ENCODE data around the gene TMOD2. TPM values are rescaled to one million over a fixed set of nuclear protein-coding genes. Genes with fewer than 3 reads are reported as not detected.

TMOD2 gene
- total and polyA plus RNA-seq, 2 donors (not counting 1 experiment from before 2014, with no cell fraction given) = 7.0 to 11.2 TPM

GRCh38 chr15:51841406-51842040, 90.1 kb downstream of the TMOD2 start:
- Histone ChIP-seq H3K9me3 (ENCODE audit: control insufficient read depth, insufficient read depth, low read depth, low read length) (no peaks in the 10 kb centered on the region), H3K4me1 (ENCODE audit: control insufficient read depth, extremely low read depth, insufficient read depth, low read length) (peaks cover 22% of the 10 kb centered on the region), H3K79me2 (ENCODE audit: control insufficient read depth, insufficient read depth, low read length) (peaks cover 91% of the 10 kb centered on the region), H3K9ac (ENCODE audit: insufficient read depth, low read length) (no peak overlapping the region), H4K20me1 (ENCODE audit: control insufficient read depth, extremely low read depth, insufficient read depth, low read length) (peaks cover 3% of the 10 kb centered on the region), H3K36me3 (ENCODE audit: control insufficient read depth, insufficient read depth, low read length) (no peaks in the 10 kb centered on the region), H2AFZ (ENCODE audit: low read length) (no peak overlapping the region), H3K27me3 (ENCODE audit: control insufficient read depth, insufficient read depth, low read length) (no peaks in the 10 kb centered on the region), H3K4me2 (ENCODE audit: extremely low read depth, insufficient read depth, low read length) (no peak overlapping the region), H3K4me3 (replicated peaks in 1 of 4; ENCODE audit: control extremely low read depth in 1 of 4, insufficient read depth in 1 of 4, low read depth in 3 of 4, low read length in 4 of 4) (no peak overlapping the region), H3K27ac (ENCODE audit: insufficient read depth, low read length) (no peak overlapping the region)
- DNase-seq (ENCODE audit: low read depth in 2 of 2) = no peak
- TF ChIP-seq EZH2 (IDR thresholded peaks at IDR 0.05; ENCODE audit: low read length, missing control alignments) (no peak), CTCF (conservative IDR thresholded peaks at IDR 0.05 in 1 of 2, IDR thresholded peaks at IDR 0.05 in 1 of 2; ENCODE audit: low read depth in 1 of 2, low read length in 2 of 2) (no peak)

- peaks cover 3% of the 10 kb centered on the region for H4K20me1 ChIP-seq (ENCODE audit: control insufficient read depth, extremely low read depth, insufficient read depth, low read length)
Observed at GRCh38 chr15:51842265-51842664, 90.9 kb downstream of the TMOD2 start.

More at GRCh38 chr15:51842265-51842664, 90.9 kb downstream of the TMOD2 start:
- Histone ChIP-seq H3K4me3 (replicated peaks in 1 of 4; ENCODE audit: control extremely low read depth in 1 of 4, insufficient read depth in 1 of 4, low read depth in 3 of 4, low read length in 4 of 4) (no peak overlapping the region), H3K36me3 (ENCODE audit: control insufficient read depth, insufficient read depth, low read length) (no peaks in the 10 kb centered on the region), H3K79me2 (ENCODE audit: control insufficient read depth, insufficient read depth, low read length) (peaks cover 93% of the 10 kb centered on the region), H2AFZ (ENCODE audit: low read length) (no peak overlapping the region), H3K27ac (ENCODE audit: insufficient read depth, low read length) (no peak overlapping the region), H3K9me3 (ENCODE audit: control insufficient read depth, insufficient read depth, low read depth, low read length) (no peaks in the 10 kb centered on the region), H3K4me2 (ENCODE audit: extremely low read depth, insufficient read depth, low read length) (no peak overlapping the region), H3K4me1 (ENCODE audit: control insufficient read depth, extremely low read depth, insufficient read depth, low read length) (peaks cover 24% of the 10 kb centered on the region), H3K27me3 (ENCODE audit: control insufficient read depth, insufficient read depth, low read length) (no peaks in the 10 kb centered on the region), H3K9ac (ENCODE audit: insufficient read depth, low read length) (no peak overlapping the region)
- no peak for DNase-seq (ENCODE audit: low read depth in 2 of 2)
- no peak for TF ChIP-seq EZH2 (IDR thresholded peaks at IDR 0.05; ENCODE audit: low read length, missing control alignments)
- TF ChIP-seq CTCF (conservative IDR thresholded peaks at IDR 0.05 in 1 of 2, IDR thresholded peaks at IDR 0.05 in 1 of 2; ENCODE audit: low read depth in 1 of 2, low read length in 2 of 2) = no peak

Measured in fibroblast of lung (primary cell).